ENCODE data around the gene SYT7.

SYT7 gene

GRCh38 chr11:61534025-61534932 lies 46.6 kb downstream of the SYT7 start:
- in situ Hi-C loops (cut with HindIII; ENCODE audit: low pct_unique_long_range_greater_than_20kb, low sequenced_read_pairs), result no loop called here
- TF ChIP-seq JUND (IDR thresholded peaks at IDR 0.05; ENCODE audit: low read depth), result no peak
- no peak for DNase-seq (ENCODE audit: low read depth in 1 of 2, low spot score in 1 of 2)

- in situ Hi-C loops (cut with HindIII; ENCODE audit: low pct_unique_long_range_greater_than_20kb, low sequenced_read_pairs), result no loop called here
- TF ChIP-seq JUND (IDR thresholded peaks at IDR 0.05; ENCODE audit: low read depth), result no peak
- DNase-seq (ENCODE audit: low read depth in 1 of 2, low spot score in 1 of 2), result peak in 1 of 2 experiments; percentile 66
These were observed 47.5 kb downstream of the SYT7 start for GRCh38 chr11:61533401-61533800.

- in situ Hi-C loops (cut with HindIII; ENCODE audit: low pct_unique_long_range_greater_than_20kb, low sequenced_read_pairs), result no loop called here
- TF ChIP-seq JUND (IDR thresholded peaks at IDR 0.05; ENCODE audit: low read depth), result no peak
- no peak for DNase-seq (ENCODE audit: low read depth in 1 of 2, low spot score in 1 of 2)
These were observed 47.9 kb downstream of the SYT7 start for GRCh38 chr11:61533039-61533375.

- TF ChIP-seq JUND (IDR thresholded peaks at IDR 0.05; ENCODE audit: low read depth), result no peak
- in situ Hi-C loops (cut with HindIII; ENCODE audit: low pct_unique_long_range_greater_than_20kb, low sequenced_read_pairs), result no loop called here
- DNase-seq (ENCODE audit: low read depth in 1 of 2, low spot score in 1 of 2), result peak; percentile 82 to 91
These were observed 48.5 kb downstream of the SYT7 start for GRCh38 chr11:61532134-61533038.

- in situ Hi-C loops (cut with HindIII; ENCODE audit: low pct_unique_long_range_greater_than_20kb, low sequenced_read_pairs), result no loop called here
- no peak for TF ChIP-seq JUND (IDR thresholded peaks at IDR 0.05; ENCODE audit: low read depth)
- no peak for DNase-seq (ENCODE audit: low read depth in 1 of 2, low spot score in 1 of 2)
These were observed 49.8 kb downstream of the SYT7 start for GRCh38 chr11:61531044-61531443.

GRCh38 chr11:61529537-61530225 lies 51.2 kb downstream of the SYT7 start:
- DNase-seq (ENCODE audit: low read depth in 1 of 2, low spot score in 1 of 2), result no peak
- no peak for TF ChIP-seq JUND (IDR thresholded peaks at IDR 0.05; ENCODE audit: low read depth)
- in situ Hi-C loops (cut with HindIII; ENCODE audit: low pct_unique_long_range_greater_than_20kb, low sequenced_read_pairs), result no loop called here

- no peak for TF ChIP-seq JUND (IDR thresholded peaks at IDR 0.05; ENCODE audit: low read depth)
- no peak for DNase-seq (ENCODE audit: low read depth in 1 of 2, low spot score in 1 of 2)
- in situ Hi-C loops (cut with HindIII; ENCODE audit: low pct_unique_long_range_greater_than_20kb, low sequenced_read_pairs), result no loop called here
These were observed 52.8 kb downstream of the SYT7 start for GRCh38 chr11:61528114-61528513.

GRCh38 chr11:61526956-61527731 lies 53.7 kb downstream of the SYT7 start:
- in situ Hi-C loops (cut with HindIII; ENCODE audit: low pct_unique_long_range_greater_than_20kb, low sequenced_read_pairs), result no loop called here
- TF ChIP-seq JUND (IDR thresholded peaks at IDR 0.05; ENCODE audit: low read depth), result no peak
- DNase-seq (ENCODE audit: low read depth in 1 of 2, low spot score in 1 of 2), result no peak

- in situ Hi-C loops (cut with HindIII; ENCODE audit: low pct_unique_long_range_greater_than_20kb, low sequenced_read_pairs), result no loop called here
- no peak for TF ChIP-seq JUND (IDR thresholded peaks at IDR 0.05; ENCODE audit: low read depth)
- DNase-seq (ENCODE audit: low read depth in 1 of 2, low spot score in 1 of 2), result no peak
These were observed 54.6 kb downstream of the SYT7 start for GRCh38 chr11:61526229-61526628.

GRCh38 chr11:61524963-61525587 lies 55.8 kb downstream of the SYT7 start:
- TF ChIP-seq JUND (IDR thresholded peaks at IDR 0.05; ENCODE audit: low read depth), result no peak
- in situ Hi-C loops (cut with HindIII; ENCODE audit: low pct_unique_long_range_greater_than_20kb, low sequenced_read_pairs), result no loop called here
- no peak for DNase-seq (ENCODE audit: low read depth in 1 of 2, low spot score in 1 of 2)

GRCh38 chr11:61524446-61524845 lies 56.4 kb downstream of the SYT7 start:
- in situ Hi-C loops (cut with HindIII; ENCODE audit: low pct_unique_long_range_greater_than_20kb, low sequenced_read_pairs), result no loop called here

More at GRCh38 chr11:61524446-61524845, 56.4 kb downstream of the SYT7 start:
- DNase-seq (ENCODE audit: low read depth in 1 of 2, low spot score in 1 of 2), result no peak
- TF ChIP-seq JUND (IDR thresholded peaks at IDR 0.05; ENCODE audit: low read depth), result no peak
